SK-N-MC (cell line): ENCODE data around the gene ARID4A.
"Not testable (repeated sequence)": the region's sequence is repeated elsewhere in the genome, so short reads cannot be mapped to it uniquely, and the experiment has no call there.

Experiments
- DNase-seq: peaks from one replicate; pipeline ENCODE4 v3.0.0-alpha.2; 2011; ENCODE audit warnings: low read depth, low spot score
- H3K27ac ChIP-seq: fragments of 200-600 bp; sonication (generic); 2 replicates; pipeline ENCODE4 v1.5.1; 2016; ENCODE audit warnings: mixed run types
- H3K36me3 ChIP-seq: fragments of 200-600 bp; sonication (generic); 2 replicates; pipeline ENCODE4 v1.6.1; 2017; ENCODE audit warnings: antibody characterized with exemption, low read length, mixed read lengths; ENCODE audit not compliant: insufficient read depth
- H3K4me3 ChIP-seq: fragments of 200-600 bp; sonication (generic); 2 replicates; pipeline ENCODE4 v1.5.1; 2016
- H3K9ac ChIP-seq: fragments of 200-600 bp; sonication (generic); 2 replicates; pipeline ENCODE4 v1.8.0; 2017; ENCODE audit warnings: mixed run types, mixed read lengths; ENCODE audit not compliant: insufficient read length
- H3K9me3 ChIP-seq: fragments of 200-600 bp; sonication (generic); 2 replicates; pipeline ENCODE4 v1.6.1; 2017; ENCODE audit warnings: low read depth, mild to moderate bottlenecking, antibody characterized with exemption, low read length, moderate library complexity, mixed read lengths
- EZH2 ChIP-seq: fragments of 200-600 bp; sonication (generic); IDR thresholded peaks from one replicate; pipeline ENCODE4 v1.6.1; 2017; ENCODE audit warnings: antibody characterized with exemption
- FOXP2 ChIP-seq: optimal IDR thresholded peaks from 2 replicates; pipeline ENCODE3; 2011; ENCODE audit warnings: mild to moderate bottlenecking, moderate library complexity; ENCODE audit not compliant: insufficient read depth; ENCODE audit errors: extremely low read length, control extremely low read depth
- POLR2AphosphoS5 ChIP-seq: IDR thresholded peaks from 2 replicates; pipeline ENCODE4 v1.6.1; 2012; ENCODE audit warnings: mild to moderate bottlenecking, low read depth, low read length, borderline replicate concordance

Gene ARID4A

DNA sequence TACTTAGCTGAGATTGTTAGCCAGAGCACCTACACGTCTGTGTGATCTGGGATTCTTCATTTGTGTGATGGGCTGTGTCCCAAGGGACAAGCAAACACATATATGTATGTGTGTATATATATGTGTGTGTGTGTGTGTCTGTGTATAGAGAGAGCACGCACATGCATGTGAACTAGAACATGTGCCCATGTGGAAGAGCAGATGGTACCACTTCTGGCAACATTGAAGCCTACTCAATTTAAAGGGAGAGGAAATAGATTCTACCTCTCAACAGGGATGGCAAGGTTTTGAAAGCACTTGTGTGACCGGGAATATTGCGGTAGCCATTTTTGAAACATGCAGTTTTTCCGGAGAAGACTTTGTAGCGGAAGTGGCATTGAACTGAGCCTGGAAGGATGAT, 98.8 kb downstream of the ARID4A start:
- no peak for DNase-seq
- Histone ChIP-seq H3K9me3 (no peaks in the 10 kb centered on the region), H3K27ac (no peak overlapping the region), H3K36me3 (no peaks in the 10 kb centered on the region), H3K4me3 (no peak overlapping the region), H3K9ac (no peak overlapping the region)
- TF ChIP-seq EZH2, result no peak
- TF ChIP-seq FOXP2, result no peak
- TF ChIP-seq POLR2AphosphoS5, result no peak

DNA sequence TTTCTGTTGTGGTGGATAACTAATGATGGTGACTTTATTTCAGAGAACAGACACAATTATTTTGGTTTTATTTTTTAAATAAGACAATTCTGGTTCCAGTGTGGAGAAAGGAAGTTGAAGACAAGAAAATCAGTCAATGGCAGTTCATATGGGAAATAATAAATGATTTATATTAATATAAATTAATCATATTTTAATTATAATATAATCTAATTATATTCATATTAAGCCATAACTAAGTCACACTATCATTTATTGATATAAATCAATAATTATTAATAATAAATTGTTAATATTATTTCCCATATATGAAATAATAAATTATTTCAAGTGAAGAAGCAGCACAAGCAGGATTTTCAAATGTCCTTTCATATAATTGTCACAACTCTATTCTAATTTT, 100.1 kb downstream of the ARID4A start:
- H3K36me3 ChIP-seq, result no peaks in the 10 kb centered on the region
- H3K4me3 ChIP-seq, result no peak overlapping the region
- no peak for DNase-seq
- H3K9me3 ChIP-seq, result no peaks in the 10 kb centered on the region
- no peak overlapping the region for H3K9ac ChIP-seq
- TF ChIP-seq EZH2, result no peak
- TF ChIP-seq POLR2AphosphoS5, result no peak
- TF ChIP-seq FOXP2, result no peak
- H3K27ac ChIP-seq, result no peak overlapping the region

- Histone ChIP-seq H3K9me3 (no peaks in the 10 kb centered on the region), H3K9ac (no peak overlapping the region), H3K4me3 (no peak overlapping the region), H3K27ac (no peak overlapping the region), H3K36me3 (no peaks in the 10 kb centered on the region)
- no peak for DNase-seq
- TF ChIP-seq POLR2AphosphoS5 (no peak), EZH2 (no peak), FOXP2 (no peak)
Observed at GRCh38 chr14:58398895-58399294, 100.5 kb downstream of the ARID4A start.

- H3K27ac ChIP-seq, result no peak overlapping the region
- H3K9ac ChIP-seq, result no peak overlapping the region
- H3K9me3 ChIP-seq, result no peaks in the 10 kb centered on the region
- no peak for DNase-seq
- no peak for TF ChIP-seq FOXP2
- TF ChIP-seq EZH2, result no peak
- no peak for TF ChIP-seq POLR2AphosphoS5
- H3K4me3 ChIP-seq, result no peak overlapping the region
- peaks cover 7% of the 10 kb centered on the region; the same call in 1 of the 2 replicates for H3K36me3 ChIP-seq
Observed at GRCh38 chr14:58401587-58401986, 103.2 kb downstream of the ARID4A start.

GRCh38 chr14:58408681-58409215, 110.4 kb downstream of the ARID4A start:
- Histone ChIP-seq H3K9me3 (no peaks in the 10 kb centered on the region), H3K9ac (no peak overlapping the region), H3K27ac (no peak overlapping the region), H3K36me3 (peaks cover 63% of the 10 kb centered on the region), H3K4me3 (no peak overlapping the region)
- no peak for DNase-seq
- no peak for TF ChIP-seq FOXP2
- TF ChIP-seq EZH2, result no peak
- TF ChIP-seq POLR2AphosphoS5, result no peak

- TF ChIP-seq FOXP2, result no peak
- no peak for TF ChIP-seq POLR2AphosphoS5
- TF ChIP-seq EZH2, result no peak
- H3K36me3 ChIP-seq, result peaks cover 83% of the 10 kb centered on the region
- no peak overlapping the region for H3K27ac ChIP-seq
- DNase-seq, result no peak
- H3K4me3 ChIP-seq, result no peak overlapping the region
- H3K9me3 ChIP-seq, result peaks cover 7% of the 10 kb centered on the region; the same call in 1 of the 2 replicates
- H3K9ac ChIP-seq, result no peak overlapping the region
Observed at GRCh38 chr14:58414845-58415244, 116.5 kb downstream of the ARID4A start.

- Histone ChIP-seq H3K36me3 (peaks cover 80% of the 10 kb centered on the region), H3K9me3 (peaks cover 7% of the 10 kb centered on the region; the same call in 1 of the 2 replicates), H3K4me3 (no peak overlapping the region), H3K27ac (no peak overlapping the region), H3K9ac (no peak overlapping the region)
- DNase-seq, result no peak
- TF ChIP-seq POLR2AphosphoS5 (no peak), FOXP2 (no peak), EZH2 (no peak)
Observed at GRCh38 chr14:58415636-58416547, 117.5 kb downstream of the ARID4A start.

- H3K9me3 ChIP-seq, result not testable (repeated sequence)
Observed at GRCh38 chr14:58416934-58417333, 118.6 kb downstream of the ARID4A start.

More at GRCh38 chr14:58416934-58417333, 118.6 kb downstream of the ARID4A start:
- H3K36me3 ChIP-seq, result peaks cover 80% of the 10 kb centered on the region
- not testable (repeated sequence) for DNase-seq, H3K9ac ChIP-seq, H3K4me3 ChIP-seq, H3K27ac ChIP-seq
